ENCODE measurements around the gene BMI1.
A peak's percentile ranks its signal among the peaks of the same experiment; 100 is the strongest.

- no peak for TF ChIP-seq CTCF (optimal IDR thresholded peaks at IDR 0.05 in 1 of 3, IDR thresholded peaks at IDR 0.05 in 1 of 3, conservative IDR thresholded peaks at IDR 0.05 in 1 of 3; ENCODE audit: extremely low read depth in 1 of 3, insufficient read depth in 2 of 3, low read length in 3 of 3)
- TF ChIP-seq EZH2 (IDR thresholded peaks at IDR 0.05; ENCODE audit: low read length), result peak; percentile 54
These were observed 24.6 kb downstream of the BMI1 start, which contains the start of gene SPAG6 for GRCh38 chr10:22345301-22346095.
